Peyer's patch (tissue), 4 donors: ENCODE data around the gene PDGFD. TPM values are rescaled to one million over a fixed set of nuclear protein-coding genes. Genes with fewer than 3 reads are reported as not detected.

Experiments
- DNase-seq, 3 donors: peaks; one replicate each; pipeline ENCODE4 v3.0.0-alpha.2; 2017 to 2019
- H3K27ac ChIP-seq, 4 donors: fragments of 200-600 bp; sonication (generic); one replicate each; pipeline ENCODE4 v1.5.1; 2016 to 2019
- H3K27me3 ChIP-seq, 2 donors: fragments of 200-600 bp; sonication (generic); one replicate each; pipeline ENCODE4 v1.5.1; 2019
- H3K36me3 ChIP-seq, 3 donors: fragments of 200-600 bp; sonication (generic); one replicate each; pipeline ENCODE4 v1.5.1; 2016 to 2019
- H3K4me1 ChIP-seq, 4 donors: fragments of 200-600 bp; sonication (generic); one replicate each; pipeline ENCODE4 v1.5.1; 2016 to 2019
- H3K4me3 ChIP-seq, 4 donors: fragments of 200-600 bp; sonication (generic); 1 replicate in 3 of 4; 2 replicates in 1 of 4; pipeline ENCODE4 v1.5.1; 2016 to 2019; ENCODE audit warnings: mild to moderate bottlenecking in 1 of 4
- H3K9me3 ChIP-seq, 4 donors: fragments of 200-600 bp; sonication (generic); one replicate each; pipeline ENCODE4 v1.5.1; 2016 to 2019; ENCODE audit warnings: mild to moderate bottlenecking in 1 of 4
- POLR2A ChIP-seq, 2 donors: fragments of 450-650 bp; IDR thresholded peaks; one replicate each; pipeline ENCODE4 v1.5.1; 2017; ENCODE audit warnings: antibody characterized with exemption in 2 of 2, mild to moderate bottlenecking in 2 of 2, moderate library complexity in 2 of 2
- total RNA-seq, 4 donors: library from RNA; depleted of rRNA; stranded (reverse); fragments of >200 nt; gene quantifications; one replicate each; pipeline ENCODE4 v1.1.0, GENCODE V29; 2016
- TF ChIP-seq, protein P1 (sequence below), 6 experiments: fragments of 450-650 bp in 4 of 6; fragments of 200-600 bp in 2 of 6; sonication (generic) in 1 of 6; IDR thresholded peaks; one replicate each; pipeline ENCODE4 v1.5.1; 2017 to 2019; ENCODE audit warnings: antibody characterized with exemption in 6 of 6, mild to moderate bottlenecking in 3 of 6, moderate library complexity in 1 of 6

Gene PDGFD
- total RNA-seq, 4 donors from 2014 or later, result 0.83 to 1.9 (median 1.7) TPM

DNA sequence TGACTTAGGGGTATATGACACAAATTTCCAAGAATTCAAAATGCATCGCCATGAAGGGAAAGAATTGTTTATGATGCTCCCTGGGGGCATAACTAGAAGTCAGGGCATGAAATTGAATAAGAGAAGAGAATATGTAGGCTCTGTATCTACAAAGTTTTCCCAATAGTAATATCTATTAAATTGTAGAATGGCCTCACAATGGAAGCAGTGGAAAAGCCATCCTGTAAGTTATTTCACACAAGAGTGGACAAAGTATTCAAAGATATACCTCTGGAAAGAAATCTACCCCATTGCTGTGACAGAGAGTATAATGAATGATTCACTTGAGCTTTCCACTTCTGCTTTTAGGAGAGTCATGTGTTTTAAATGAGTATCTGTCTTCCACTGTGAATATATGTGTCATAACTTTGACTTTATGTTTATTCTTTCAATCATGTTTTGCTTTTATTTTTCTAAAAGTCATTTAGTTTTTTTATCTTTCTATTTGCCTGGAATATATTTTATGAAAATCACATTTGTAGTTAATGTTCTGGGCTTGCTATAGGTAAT, 193.2 kb downstream of the PDGFD start:
- Histone ChIP-seq H3K27me3 (no peaks in the 10 kb centered on the region), H3K27ac (no peak overlapping the region), H3K4me1 (no peaks in the 10 kb centered on the region), H3K9me3 (no peaks in the 10 kb centered on the region), H3K4me3 (no peak overlapping the region), H3K36me3 (no peaks in the 10 kb centered on the region)
- DNase-seq, result no peak
- TF ChIP-seq, protein P1, sequence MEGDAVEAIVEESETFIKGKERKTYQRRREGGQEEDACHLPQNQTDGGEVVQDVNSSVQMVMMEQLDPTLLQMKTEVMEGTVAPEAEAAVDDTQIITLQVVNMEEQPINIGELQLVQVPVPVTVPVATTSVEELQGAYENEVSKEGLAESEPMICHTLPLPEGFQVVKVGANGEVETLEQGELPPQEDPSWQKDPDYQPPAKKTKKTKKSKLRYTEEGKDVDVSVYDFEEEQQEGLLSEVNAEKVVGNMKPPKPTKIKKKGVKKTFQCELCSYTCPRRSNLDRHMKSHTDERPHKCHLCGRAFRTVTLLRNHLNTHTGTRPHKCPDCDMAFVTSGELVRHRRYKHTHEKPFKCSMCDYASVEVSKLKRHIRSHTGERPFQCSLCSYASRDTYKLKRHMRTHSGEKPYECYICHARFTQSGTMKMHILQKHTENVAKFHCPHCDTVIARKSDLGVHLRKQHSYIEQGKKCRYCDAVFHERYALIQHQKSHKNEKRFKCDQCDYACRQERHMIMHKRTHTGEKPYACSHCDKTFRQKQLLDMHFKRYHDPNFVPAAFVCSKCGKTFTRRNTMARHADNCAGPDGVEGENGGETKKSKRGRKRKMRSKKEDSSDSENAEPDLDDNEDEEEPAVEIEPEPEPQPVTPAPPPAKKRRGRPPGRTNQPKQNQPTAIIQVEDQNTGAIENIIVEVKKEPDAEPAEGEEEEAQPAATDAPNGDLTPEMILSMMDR (IDR thresholded peaks at IDR 0.05), result no peak
- no peak for TF ChIP-seq POLR2A (IDR thresholded peaks at IDR 0.05)

DNA sequence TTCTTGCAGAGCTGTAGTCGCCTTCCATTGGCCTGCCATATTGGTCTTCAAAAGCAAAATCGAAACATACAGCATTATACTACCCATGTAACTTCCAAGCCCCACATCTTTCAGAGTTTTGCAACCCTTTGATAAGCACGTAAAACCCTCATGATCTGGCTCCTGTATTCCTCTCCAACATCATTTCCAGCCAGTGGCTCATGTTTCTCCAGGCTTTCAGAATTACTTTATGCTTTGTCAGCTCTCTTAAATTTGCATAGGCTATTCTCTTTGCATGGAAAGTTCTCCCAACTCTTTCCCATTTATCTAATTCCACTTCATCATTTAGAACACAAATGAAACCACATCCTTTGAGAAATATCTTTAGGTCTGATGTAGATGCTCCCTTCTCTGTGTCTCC, 195.3 kb downstream of the PDGFD start:
- Histone ChIP-seq H3K36me3 (no peaks in the 10 kb centered on the region), H3K4me1 (no peaks in the 10 kb centered on the region), H3K27ac (no peak overlapping the region), H3K27me3 (no peaks in the 10 kb centered on the region), H3K4me3 (no peak overlapping the region), H3K9me3 (no peaks in the 10 kb centered on the region)
- TF ChIP-seq, protein P1 (IDR thresholded peaks at IDR 0.05), result no peak
- DNase-seq, result no peak

DNA sequence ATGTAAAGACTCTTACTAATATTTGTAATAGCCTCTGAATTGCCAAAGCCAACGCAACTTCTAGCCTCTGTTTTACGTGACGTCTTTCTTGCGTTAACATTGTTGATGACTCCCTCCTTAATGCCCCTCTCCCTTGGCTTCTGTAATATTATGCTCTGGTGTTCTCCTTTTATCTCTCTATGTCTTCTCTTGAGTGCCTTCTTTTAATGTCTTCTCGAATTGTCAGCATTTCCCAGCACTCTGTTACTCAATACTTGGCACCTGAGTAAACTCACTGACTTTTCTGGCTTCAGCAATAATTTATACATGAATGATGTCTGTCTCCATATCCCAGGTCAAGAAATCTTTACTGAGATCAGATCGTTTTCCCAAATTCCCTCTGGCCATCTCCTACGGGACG, 196.0 kb downstream of the PDGFD start:
- TF ChIP-seq POLR2A (IDR thresholded peaks at IDR 0.05), result no peak
- TF ChIP-seq, protein P1 (IDR thresholded peaks at IDR 0.05), result no peak

DNA sequence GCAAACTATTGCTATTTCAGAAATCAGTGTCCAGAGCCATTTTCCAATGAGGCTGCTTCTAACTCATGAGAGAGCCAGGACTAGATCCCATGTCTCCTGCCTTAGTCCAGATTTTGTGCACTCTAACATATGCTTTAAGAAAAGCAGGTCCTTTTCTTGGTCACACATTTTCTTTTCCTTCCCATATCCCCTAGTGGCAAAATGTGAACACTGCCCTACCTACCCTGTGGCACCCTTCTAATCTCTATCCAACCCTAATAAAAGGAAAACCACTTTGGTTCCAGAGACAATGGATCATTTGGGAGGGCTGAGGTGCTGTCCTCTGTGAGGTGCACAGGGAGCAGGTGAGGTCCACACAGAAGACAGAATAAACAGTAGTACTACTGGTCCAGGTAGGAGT, 199.6 kb downstream of the PDGFD start:
- H3K27ac ChIP-seq, result no peak overlapping the region
- H3K36me3 ChIP-seq, result no peaks in the 10 kb centered on the region
- DNase-seq, result no peak
- H3K9me3 ChIP-seq, result no peaks in the 10 kb centered on the region
- TF ChIP-seq, protein P1 (IDR thresholded peaks at IDR 0.05), result no peak
- no peak for TF ChIP-seq POLR2A (IDR thresholded peaks at IDR 0.05)
- H3K27me3 ChIP-seq, result no peaks in the 10 kb centered on the region
- H3K4me3 ChIP-seq, result no peak overlapping the region
- no peaks in the 10 kb centered on the region for H3K4me1 ChIP-seq

More for the DNA sequence above, 196.0 kb downstream of the PDGFD start:
- DNase-seq, result no peak
- no peaks in the 10 kb centered on the region for H3K36me3 ChIP-seq
- no peaks in the 10 kb centered on the region for H3K9me3 ChIP-seq
- H3K4me1 ChIP-seq, result no peaks in the 10 kb centered on the region
- H3K4me3 ChIP-seq, result no peak overlapping the region
- H3K27ac ChIP-seq, result no peak overlapping the region
- H3K27me3 ChIP-seq, result no peaks in the 10 kb centered on the region

DNA sequence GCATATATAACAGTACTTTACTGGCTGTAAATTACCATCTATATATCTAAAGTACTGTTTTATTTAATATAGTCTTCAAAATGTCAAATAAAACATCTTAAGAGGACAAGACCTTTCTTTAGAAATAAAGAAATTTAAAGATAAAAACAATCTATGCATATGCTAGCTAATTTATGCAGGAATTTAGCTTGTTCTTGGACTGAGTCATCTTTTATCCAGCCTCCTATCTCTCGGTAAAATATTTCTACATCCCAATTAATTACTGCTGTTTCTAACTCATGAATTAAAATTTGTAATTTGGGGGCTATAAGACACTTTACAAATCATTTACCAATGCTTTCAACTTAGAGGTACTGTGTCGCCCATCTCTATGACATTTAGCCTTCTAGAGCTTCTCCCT, 200.3 kb downstream of the PDGFD start:
- TF ChIP-seq, protein P1 (IDR thresholded peaks at IDR 0.05), result no peak
- TF ChIP-seq POLR2A (IDR thresholded peaks at IDR 0.05), result no peak
- no peak overlapping the region for H3K27ac ChIP-seq
- DNase-seq, result no peak

DNA sequence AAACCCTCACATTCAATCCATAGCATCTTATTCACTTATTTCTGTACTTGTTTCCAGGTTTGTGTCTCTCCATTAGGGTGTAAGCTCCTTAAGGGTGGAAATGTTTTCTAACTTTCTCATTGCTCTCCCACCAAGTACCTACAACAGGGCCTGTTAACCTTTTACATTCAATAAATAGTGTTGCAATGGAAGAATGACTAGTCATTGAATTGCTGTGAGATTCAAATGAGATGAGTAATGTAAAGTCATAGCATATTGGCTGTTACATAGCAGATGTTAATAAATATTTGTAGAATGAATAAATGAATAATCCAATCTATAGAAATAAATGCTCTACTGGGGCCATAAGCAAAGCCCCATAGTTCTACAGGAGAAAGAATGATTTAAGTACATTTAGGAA, 202.9 kb downstream of the PDGFD start:
- TF ChIP-seq POLR2A (IDR thresholded peaks at IDR 0.05), result no peak
- TF ChIP-seq, protein P1 (IDR thresholded peaks at IDR 0.05), result no peak
- DNase-seq, result no peak
- H3K4me1 ChIP-seq, result no peaks in the 10 kb centered on the region
- no peaks in the 10 kb centered on the region for H3K27me3 ChIP-seq
- H3K27ac ChIP-seq, result no peak overlapping the region
- H3K4me3 ChIP-seq, result no peak overlapping the region
- H3K9me3 ChIP-seq, result no peaks in the 10 kb centered on the region
- H3K36me3 ChIP-seq, result no peaks in the 10 kb centered on the region

More for the DNA sequence above, 200.3 kb downstream of the PDGFD start:
- Histone ChIP-seq H3K36me3 (no peaks in the 10 kb centered on the region), H3K27me3 (no peaks in the 10 kb centered on the region), H3K4me3 (no peak overlapping the region), H3K9me3 (no peaks in the 10 kb centered on the region), H3K4me1 (no peaks in the 10 kb centered on the region)
